Upper lobe of right lung (tissue), 1 donor: ENCODE data around the gene SLC6A18. TPM values are rescaled to one million over a fixed set of nuclear protein-coding genes. Genes with fewer than 3 reads are reported as not detected.

Experiments used
- ATAC-seq: fragments of 200-7000 bp; cut with Tn5 transposase; one replicate; pipeline ENCODE4 v1.9.1; 2020; ENCODE audit warnings: mild to moderate bottlenecking, moderate library complexity
- DNase-seq: peaks from one replicate; pipeline ENCODE4 v3.0.0-alpha.2; 2020
- H3K27ac ChIP-seq: fragments of 200-600 bp; one replicate; pipeline ENCODE4 v1.8.0; 2022
- H3K27me3 ChIP-seq: fragments of 200-600 bp; one replicate; pipeline ENCODE4 v1.8.0; 2022; ENCODE audit warnings: mild to moderate bottlenecking
- H3K36me3 ChIP-seq: fragments of 200-600 bp; one replicate; pipeline ENCODE4 v1.8.0; 2022
- H3K4me1 ChIP-seq: fragments of 200-600 bp; one replicate; pipeline ENCODE4 v1.8.0; 2022
- H3K4me3 ChIP-seq: fragments of 200-600 bp; one replicate; pipeline ENCODE4 v1.8.0; 2022; ENCODE audit warnings: mild to moderate bottlenecking
- H3K9me3 ChIP-seq: fragments of 200-600 bp; one replicate; pipeline ENCODE4 v1.8.0; 2022
- CTCF ChIP-seq: fragments of 200-600 bp; IDR thresholded peaks from one replicate; pipeline ENCODE4 v1.8.0; 2022; ENCODE audit warnings: antibody characterized with exemption
- intact Hi-C: fragments of 100-400 bp; cut with DNase I; formaldehyde crosslinking; loops from one replicate; pipeline ENCODE4 v1.11.0; 2022
- total RNA-seq: library from RNA; stranded (reverse); fragmentation: NEBNext Ultra II Directional; extraction: Animal tissue kit (Norgen Biotek cat#: 25700); gene quantifications from one replicate; pipeline ENCODE4 v1.2.1, GENCODE V29; 2021
- donor health status: DM: no; HTN: yes; CAD: no; lungs with severe emphysema.

SLC6A18 gene
- total RNA-seq, 1 donor from 2014 or later = not detected

GRCh38 chr5:1295650-1296037 is 70.5 kb downstream of the SLC6A18 start:
- Histone ChIP-seq H3K9me3 (no peaks in the 10 kb centered on the region), H3K27me3 (peaks cover 23% of the 10 kb centered on the region), H3K4me3 (no peak overlapping the region), H3K4me1 (no peaks in the 10 kb centered on the region), H3K36me3 (no peaks in the 10 kb centered on the region), H3K27ac (no peak overlapping the region)
- intact Hi-C loops = no loop called here
- no peak for TF ChIP-seq CTCF
- ATAC-seq (no peak), DNase-seq (peak; percentile 51)

Other genes with a start within 250 kb of the SLC6A18 start
- 64.4 TPM for gene NKD2, start 216.6 kb upstream of the SLC6A18 start, total RNA-seq
- 49.6 TPM for gene SLC12A7, start 113.3 kb upstream of the SLC6A18 start, total RNA-seq
- not detected for gene SLC6A19, start 23.8 kb upstream of the SLC6A18 start, total RNA-seq
- gene TERT, start 69.7 kb downstream of the SLC6A18 start, total RNA-seq = not detected
- 153 TPM for gene CLPTM1L, start 119.7 kb downstream of the SLC6A18 start, total RNA-seq
- gene SLC6A3, start 220.1 kb downstream of the SLC6A18 start, total RNA-seq = 0.52 TPM